ENCODE data around the gene CCDC85C. TPM values are rescaled to one million over a fixed set of nuclear protein-coding genes. Genes with fewer than 3 reads are reported as not detected.

The CCDC85C gene
- total RNA-seq, 1 experiment from 2014 or later = 42.3 TPM

- TF ChIP-seq ZBTB33 (IDR thresholded peaks at IDR 0.05; ENCODE audit: extremely low read depth, insufficient replicate concordance, low read length) (no peak), POLR2A (IDR thresholded peaks at IDR 0.05; ENCODE audit: borderline replicate concordance, extremely low read depth, insufficient read depth, insufficient read length) (no peak), YY1 (IDR thresholded peaks at IDR 0.05; ENCODE audit: extremely low read depth, insufficient replicate concordance, low read depth, low read length) (no peak), ATF3 (IDR thresholded peaks at IDR 0.05) (no peak), SP1 (IDR thresholded peaks at IDR 0.05; ENCODE audit: low read depth) (no peak), FOSL1 (IDR thresholded peaks at IDR 0.05; ENCODE audit: low read depth) (no peak), SIN3A (IDR thresholded peaks at IDR 0.05; ENCODE audit: low read depth) (no peak), ZFX (IDR thresholded peaks at IDR 0.05) (no peak)
- TF ChIP-seq, protein P1, sequence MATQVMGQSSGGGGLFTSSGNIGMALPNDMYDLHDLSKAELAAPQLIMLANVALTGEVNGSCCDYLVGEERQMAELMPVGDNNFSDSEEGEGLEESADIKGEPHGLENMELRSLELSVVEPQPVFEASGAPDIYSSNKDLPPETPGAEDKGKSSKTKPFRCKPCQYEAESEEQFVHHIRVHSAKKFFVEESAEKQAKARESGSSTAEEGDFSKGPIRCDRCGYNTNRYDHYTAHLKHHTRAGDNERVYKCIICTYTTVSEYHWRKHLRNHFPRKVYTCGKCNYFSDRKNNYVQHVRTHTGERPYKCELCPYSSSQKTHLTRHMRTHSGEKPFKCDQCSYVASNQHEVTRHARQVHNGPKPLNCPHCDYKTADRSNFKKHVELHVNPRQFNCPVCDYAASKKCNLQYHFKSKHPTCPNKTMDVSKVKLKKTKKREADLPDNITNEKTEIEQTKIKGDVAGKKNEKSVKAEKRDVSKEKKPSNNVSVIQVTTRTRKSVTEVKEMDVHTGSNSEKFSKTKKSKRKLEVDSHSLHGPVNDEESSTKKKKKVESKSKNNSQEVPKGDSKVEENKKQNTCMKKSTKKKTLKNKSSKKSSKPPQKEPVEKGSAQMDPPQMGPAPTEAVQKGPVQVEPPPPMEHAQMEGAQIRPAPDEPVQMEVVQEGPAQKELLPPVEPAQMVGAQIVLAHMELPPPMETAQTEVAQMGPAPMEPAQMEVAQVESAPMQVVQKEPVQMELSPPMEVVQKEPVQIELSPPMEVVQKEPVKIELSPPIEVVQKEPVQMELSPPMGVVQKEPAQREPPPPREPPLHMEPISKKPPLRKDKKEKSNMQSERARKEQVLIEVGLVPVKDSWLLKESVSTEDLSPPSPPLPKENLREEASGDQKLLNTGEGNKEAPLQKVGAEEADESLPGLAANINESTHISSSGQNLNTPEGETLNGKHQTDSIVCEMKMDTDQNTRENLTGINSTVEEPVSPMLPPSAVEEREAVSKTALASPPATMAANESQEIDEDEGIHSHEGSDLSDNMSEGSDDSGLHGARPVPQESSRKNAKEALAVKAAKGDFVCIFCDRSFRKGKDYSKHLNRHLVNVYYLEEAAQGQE (IDR thresholded peaks at IDR 0.05; ENCODE audit: low read depth) = no peak
These were observed 69.7 kb downstream of the CCDC85C start (continued) for GRCh38 chr14:99534333-99534732.

GRCh38 chr14:99532310-99532709, 71.7 kb downstream of the CCDC85C start:
- no TSS peak for BruUV-seq (replicated peaks)
- Histone ChIP-seq H4K20me1 (ENCODE audit: insufficient read depth) (no peaks in the 10 kb centered on the region), H3K27me3 (ENCODE audit: insufficient read depth, low read length) (no peaks in the 10 kb centered on the region), H3K9ac (ENCODE audit: low read length) (no peak overlapping the region), H3K27ac (ENCODE audit: low read depth, low read length) (no peak overlapping the region), H3K4me3 (replicated peaks in 1 of 2; ENCODE audit: low read depth in 1 of 2, low read length in 2 of 2) (no peak overlapping the region), H3K9me3 (ENCODE audit: control insufficient read depth in 1 of 2, insufficient read depth in 1 of 2, low read depth in 1 of 2, low read length in 2 of 2) (no peaks in the 10 kb centered on the region), H3K79me2 (ENCODE audit: insufficient read depth, low read length) (peaks cover 8% of the 10 kb centered on the region; the same call in 1 of the 2 replicates), H3K4me2 (ENCODE audit: low read length) (no peak overlapping the region), H3K9me2 (ENCODE audit: insufficient read depth) (no peaks in the 10 kb centered on the region), H2AFZ (ENCODE audit: low read depth, low read length, poor library complexity, severe bottlenecking) (no peak overlapping the region), H3K4me1 (ENCODE audit: control insufficient read depth in 1 of 2, insufficient read depth in 2 of 2, low read length in 2 of 2) (peaks cover 4 to 7% of the 10 kb centered on the region in 2 experiments), H3K36me3 (ENCODE audit: control insufficient read depth in 1 of 2, insufficient read depth in 2 of 2, low read length in 2 of 2) (no peaks in the 10 kb centered on the region)
- DNase-seq (ENCODE audit: low read depth, low spot score) = no peak
- ChIA-PET CTCF (no interaction called here), POLR2A (no interaction called here), RAD21 (ENCODE audit: low non-redundant PET in 1 of 2, low total read pairs in 2 of 2, uncharacterized antibody in 2 of 2, unreplicated experiment in 2 of 2) (no interaction called here)
- ATAC-seq = no peak
- intact Hi-C loops (cut with micrococcal nuclease) = no loop called here
- no peak for TF ChIP-seq SP1 (IDR thresholded peaks at IDR 0.05; ENCODE audit: low read depth)
- TF ChIP-seq CBX3 (IDR thresholded peaks at IDR 0.05; ENCODE audit: low read depth) = no peak
- TF ChIP-seq, protein P1 (IDR thresholded peaks at IDR 0.05; ENCODE audit: low read depth) = no peak
- no peak for TF ChIP-seq ZNF274 (IDR thresholded peaks at IDR 0.05; ENCODE audit: low read depth, low read length)
- no peak for TF ChIP-seq TCF7L2 (IDR thresholded peaks at IDR 0.05; ENCODE audit: borderline replicate concordance, extremely low read depth, insufficient read depth, insufficient read length)
- no peak for TF ChIP-seq ZBTB33 (IDR thresholded peaks at IDR 0.05; ENCODE audit: extremely low read depth, insufficient replicate concordance, low read length)
- TF ChIP-seq RAD21 (IDR thresholded peaks at IDR 0.05; ENCODE audit: low read depth) = no peak

Measured in HCT116 (cell line).